K562 (cell line): ENCODE data around the gene NOP16. TPM values are rescaled to one million over a fixed set of nuclear protein-coding genes. Genes with fewer than 3 reads are reported as not detected.

Source experiments
- ADNP ChIP-seq: fragments of 200-800 bp; sonication (Bioruptor generic); IDR thresholded peaks from 2 replicates; pipeline ENCODE4 v1.6.1; 2016; ENCODE audit warnings: missing genetic modification characterization, missing compliant biosample characterization
- ATF3 ChIP-seq, 2 experiments: fragments of 450-650 bp in 1 of 2; sonication (generic) in 1 of 2; formaldehyde crosslinking in 1 of 2; IDR thresholded peaks in 1 of 2; conservative IDR thresholded peaks in 1 of 2; 2 replicates each; pipeline versions ENCODE4 v1.6.1 to v1.8.1; 2016 to 2023; ENCODE audit warnings: mild to moderate bottlenecking in 2 of 2, moderate library complexity in 2 of 2, inconsistent platforms in 1 of 2, missing genetic modification reagents in 1 of 2
- CHD4 ChIP-seq: fragments of 200-600 bp; sonication (generic); IDR thresholded peaks from 3 replicates; pipeline ENCODE4 v1.6.1; 2012; ENCODE audit warnings: low read depth, mild to moderate bottlenecking, mixed read lengths, low read length, inconsistent platforms; ENCODE audit not compliant: insufficient read depth, insufficient replicate concordance, poor library complexity, severe bottlenecking
- ELK3 ChIP-seq: fragments of 450-650 bp; formaldehyde crosslinking; IDR thresholded peaks from 2 replicates; pipeline ENCODE4 v1.4.0; 2020; ENCODE audit warnings: mild to moderate bottlenecking
- EP300 ChIP-seq: IDR thresholded peaks from 2 replicates; pipeline ENCODE4 v1.6.1; 2012; ENCODE audit warnings: low read length, improper control_type of control experiment
- FOXJ3 ChIP-seq: sonication (generic); formaldehyde crosslinking; IDR thresholded peaks from 2 replicates; pipeline ENCODE4 v1.4.0; 2020; ENCODE audit warnings: mild to moderate bottlenecking, missing genetic modification reagents
- LCOR ChIP-seq: sonication (generic); formaldehyde crosslinking; IDR thresholded peaks from 2 replicates; pipeline ENCODE4 v1.8.0; 2022; ENCODE audit warnings: mild to moderate bottlenecking, missing genetic modification reagents
- MAX ChIP-seq: sonication (generic); formaldehyde crosslinking; IDR thresholded peaks from 2 replicates; pipeline ENCODE4 v1.9.0; 2022; ENCODE audit warnings: mild to moderate bottlenecking, missing genetic modification reagents
- NFIC ChIP-seq: fragments of 450-650 bp; IDR thresholded peaks from 2 replicates; pipeline ENCODE4 v1.6.1; 2017; ENCODE audit warnings: mild to moderate bottlenecking, inconsistent platforms
- PTRF ChIP-seq: fragments of 450-650 bp; IDR thresholded peaks from 2 replicates; pipeline ENCODE4 v1.6.1; 2016; ENCODE audit warnings: mild to moderate bottlenecking, missing genetic modification characterization, missing compliant biosample characterization
- RUNX1 ChIP-seq: sonication (generic); IDR thresholded peaks from 2 replicates; pipeline ENCODE4 v1.6.1; 2016; ENCODE audit warnings: antibody characterized with exemption, low read depth
- TCF7L2 ChIP-seq: fragments of 150-350 bp; IDR thresholded peaks from 2 replicates; pipeline ENCODE4 v1.6.1; 2016; ENCODE audit warnings: low read depth, mild to moderate bottlenecking, low read length, moderate library complexity
- TEAD2 ChIP-seq: fragments of 450-650 bp; IDR thresholded peaks from 2 replicates; pipeline ENCODE4 v1.6.1; 2016; ENCODE audit warnings: missing genetic modification characterization, control low read depth, missing compliant biosample characterization
- USF1 ChIP-seq: sonication (generic); formaldehyde crosslinking; IDR thresholded peaks from 2 replicates; pipeline ENCODE4 v1.9.0; 2022; ENCODE audit warnings: mild to moderate bottlenecking, missing genetic modification reagents
- ZFPM2 ChIP-seq: fragments of 250-450 bp; sonication (Bioruptor Pico); IDR thresholded peaks from 2 replicates; pipeline ENCODE4 v1.5.1; 2022; ENCODE audit warnings: mild to moderate bottlenecking
- ZHX1 ChIP-seq: fragments of 150-350 bp; conservative IDR thresholded peaks from 2 replicates; pipeline ENCODE4 v1.6.1; 2014; ENCODE audit warnings: low read length
- ZNF134 ChIP-seq: fragments of 250-450 bp; sonication (Bioruptor Pico); conservative IDR thresholded peaks from 2 replicates; pipeline ENCODE4 v1.4.0; 2020
- ZNF507 ChIP-seq: conservative IDR thresholded peaks from 2 replicates; pipeline ENCODE4 v1.6.1; 2017; ENCODE audit warnings: missing genetic modification characterization, missing compliant biosample characterization
- ZNF764 ChIP-seq: fragments of 250-450 bp; sonication (Bioruptor Pico); IDR thresholded peaks from 2 replicates; pipeline ENCODE4 v1.4.0; 2020; ENCODE audit warnings: low read depth, mild to moderate bottlenecking, moderate library complexity
- ZNF79 ChIP-seq: fragments of 250-450 bp; sonication (Bioruptor Pico); IDR thresholded peaks from 2 replicates; pipeline ENCODE4 v1.4.0; 2020; ENCODE audit warnings: low read depth, mild to moderate bottlenecking, moderate library complexity
- polyA plus RNA-seq, 8 experiments: library from polyadenylated mRNA; depleted of rRNA in 4 of 8; stranded (reverse) in 5 of 8; unstranded in 3 of 8; fragments of >200 nt; fragmentation: Nextera tagmentation in 2 of 8; fragmentation: Illumina TruSeq in 1 of 8; extraction: Ambion mirVana in 2 of 8; extraction: Trizol in 1 of 8; gene quantifications; 2 replicates each; pipeline versions ENCODE4 v1.2.1 to v1.2.3, GENCODE V29; 2011 to 2014; ENCODE audit warnings: inconsistent platforms in 1 of 8, missing spikeins in 1 of 8
- total RNA-seq, 7 experiments: library from RNA; depleted of rRNA in 6 of 7; stranded (reverse); fragments of >200 nt in 6 of 7; fragmentation: Illumina TruSeq in 2 of 7; extraction: Trizol in 2 of 7; gene quantifications; 2 replicates each; pipeline versions ENCODE4 v1.2.1 to v1.2.3, GENCODE V29; 2011 to 2021; ENCODE audit warnings: low replicate concordance in 1 of 7

The NOP16 gene
- total and polyA plus RNA-seq, 9 of the 15 experiments (the other 6 are each of a cell fraction or from before 2014, with no cell fraction given): 92.5 to 342 (median 148) TPM

DNA sequence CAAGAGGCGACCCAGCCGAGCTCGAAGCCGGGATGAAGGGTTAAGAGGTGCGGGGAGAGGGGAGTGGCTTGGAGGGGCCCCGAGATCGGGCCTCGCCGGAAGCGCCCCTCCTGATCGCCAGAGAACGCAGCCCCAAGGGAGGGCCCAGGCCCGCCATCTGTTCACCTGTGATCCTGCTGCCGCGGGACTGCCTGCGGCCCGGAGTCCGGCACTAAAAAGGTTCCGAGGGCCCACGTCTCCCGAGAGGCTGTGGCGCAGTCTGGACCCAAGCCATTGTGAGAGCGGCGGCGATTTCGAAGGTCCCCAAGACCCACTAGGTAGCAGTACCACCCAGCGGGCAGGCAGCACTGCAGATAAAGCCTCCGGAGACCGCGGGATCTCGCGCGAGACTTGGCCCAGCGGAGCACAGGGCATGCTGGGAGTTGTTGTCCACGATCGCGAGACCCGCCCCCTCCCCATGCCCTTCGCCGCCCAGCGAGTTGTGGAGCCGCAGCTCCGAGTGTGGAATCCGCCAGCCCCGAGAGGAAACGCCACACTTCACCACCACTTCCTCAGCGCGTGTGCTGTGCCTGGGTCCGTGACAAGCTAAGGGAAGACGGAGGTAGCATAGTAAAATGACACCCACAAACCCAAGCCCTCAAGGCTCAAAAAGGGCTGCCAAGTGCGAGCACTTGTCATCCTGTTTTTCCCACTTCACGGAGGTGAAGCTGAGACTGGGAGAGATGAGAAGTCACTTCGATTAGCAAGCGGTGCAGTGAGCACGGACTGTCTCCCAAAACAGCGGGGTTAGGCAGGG lies 26.8 kb downstream of the NOP16 start, which contains the start of gene KIAA1191 (continued):
- TF ChIP-seq ZNF507: no peak
- no peak for TF ChIP-seq FOXJ3 (CRISPR knock-in tag)
- peak; percentile 72; the same call in 1 of the 2 replicates for TF ChIP-seq MAX (CRISPR knock-in tag)
- TF ChIP-seq ATF3 (IDR thresholded peaks at IDR 0.05): no peak
- no peak for TF ChIP-seq ATF3 (CRISPR knock-in tag; conservative IDR thresholded peaks at IDR 0.05)
- TF ChIP-seq NFIC: peak; percentile 73
- TF ChIP-seq LCOR: peak; percentile 71; the same call in 1 of the 2 replicates
- TF ChIP-seq ZHX1: no peak; the same call in 1 of the 2 replicates
- no peak for TF ChIP-seq TCF7L2
- no peak for TF ChIP-seq ADNP (tag)
- no peak for TF ChIP-seq PTRF (tag)
- TF ChIP-seq ZNF79 (CRISPR knock-in tag): no peak
- no peak for TF ChIP-seq ELK3 (CRISPR knock-in tag)
- TF ChIP-seq ZNF764 (CRISPR knock-in tag): peak; percentile 41; the same call in 1 of the 2 replicates
- no peak for TF ChIP-seq ZNF134 (CRISPR knock-in tag)
- no peak for TF ChIP-seq EP300
- no peak for TF ChIP-seq TEAD2 (tag)
- no peak for TF ChIP-seq ZFPM2 (CRISPR knock-in tag)
- TF ChIP-seq RUNX1: no peak
- TF ChIP-seq CHD4: no peak
- TF ChIP-seq USF1 (CRISPR knock-in tag): no peak
